ENCODE data around the gene S100A8.
A peak's percentile ranks its signal among the peaks of the same experiment; 100 is the strongest.

Gene S100A8

DNA sequence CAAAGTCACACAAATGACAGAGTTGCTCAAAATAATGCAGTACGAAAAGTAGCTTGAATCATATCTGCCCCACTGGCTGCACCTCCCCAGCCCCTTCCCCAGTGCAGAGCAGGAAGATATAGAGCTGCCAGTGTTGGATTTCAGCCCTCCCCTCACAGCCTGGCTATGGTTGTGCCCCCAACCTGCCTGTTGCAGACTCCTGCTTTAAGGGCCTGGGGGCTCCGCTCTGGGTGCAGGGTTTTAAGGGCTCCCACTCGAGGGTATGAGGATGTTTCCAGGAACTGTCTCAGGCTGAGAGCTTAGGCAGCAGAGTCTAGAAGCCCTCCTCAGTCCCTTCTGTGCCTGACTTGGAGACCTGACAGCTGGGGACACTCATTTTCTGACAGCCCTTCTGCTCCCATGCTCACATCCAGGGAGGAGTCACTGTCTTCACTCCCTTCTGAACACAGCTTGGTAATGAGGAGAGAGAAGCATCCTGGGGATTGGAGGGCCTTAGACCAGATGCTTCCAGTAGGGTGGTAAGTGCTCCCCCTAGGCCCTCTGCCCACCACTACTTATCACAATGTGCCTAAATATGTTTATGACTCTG, 28.6 kb downstream of the S100A8 start:
- DNase-seq (ENCODE audit: low read depth, low spot score): no peak

DNA sequence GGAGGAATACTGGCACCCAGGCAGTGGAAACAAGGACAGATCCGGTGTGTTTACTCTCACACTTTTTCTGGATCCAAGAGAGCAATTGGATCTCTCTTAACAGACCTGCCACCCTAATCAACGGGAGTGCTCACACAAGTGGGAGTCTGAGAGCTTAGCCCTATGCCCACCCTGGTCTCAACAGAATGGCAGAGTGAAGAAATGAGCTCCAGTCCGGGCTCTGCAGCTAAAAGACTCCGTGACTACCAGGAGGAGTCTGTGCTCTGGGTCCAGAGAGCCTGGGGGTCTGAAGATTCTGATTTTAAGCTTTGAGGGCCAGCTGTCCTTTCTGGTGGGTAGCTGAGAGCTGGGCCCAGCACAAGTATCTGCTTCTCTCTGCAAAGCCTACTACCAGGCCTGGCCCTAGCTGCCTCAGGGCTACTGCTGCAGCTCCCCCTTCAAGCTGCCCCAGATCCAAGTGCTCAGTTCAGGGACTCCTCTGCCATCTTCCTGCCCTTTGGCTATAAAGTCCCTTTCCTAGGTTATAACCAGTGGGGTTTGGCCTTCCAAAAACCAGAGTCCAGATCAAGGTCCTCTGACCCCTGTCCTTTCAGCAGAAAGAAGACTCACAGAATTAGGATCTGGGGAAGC, 29.3 kb downstream of the S100A8 start:
- DNase-seq (ENCODE audit: low read depth, low spot score): no peak

DNA sequence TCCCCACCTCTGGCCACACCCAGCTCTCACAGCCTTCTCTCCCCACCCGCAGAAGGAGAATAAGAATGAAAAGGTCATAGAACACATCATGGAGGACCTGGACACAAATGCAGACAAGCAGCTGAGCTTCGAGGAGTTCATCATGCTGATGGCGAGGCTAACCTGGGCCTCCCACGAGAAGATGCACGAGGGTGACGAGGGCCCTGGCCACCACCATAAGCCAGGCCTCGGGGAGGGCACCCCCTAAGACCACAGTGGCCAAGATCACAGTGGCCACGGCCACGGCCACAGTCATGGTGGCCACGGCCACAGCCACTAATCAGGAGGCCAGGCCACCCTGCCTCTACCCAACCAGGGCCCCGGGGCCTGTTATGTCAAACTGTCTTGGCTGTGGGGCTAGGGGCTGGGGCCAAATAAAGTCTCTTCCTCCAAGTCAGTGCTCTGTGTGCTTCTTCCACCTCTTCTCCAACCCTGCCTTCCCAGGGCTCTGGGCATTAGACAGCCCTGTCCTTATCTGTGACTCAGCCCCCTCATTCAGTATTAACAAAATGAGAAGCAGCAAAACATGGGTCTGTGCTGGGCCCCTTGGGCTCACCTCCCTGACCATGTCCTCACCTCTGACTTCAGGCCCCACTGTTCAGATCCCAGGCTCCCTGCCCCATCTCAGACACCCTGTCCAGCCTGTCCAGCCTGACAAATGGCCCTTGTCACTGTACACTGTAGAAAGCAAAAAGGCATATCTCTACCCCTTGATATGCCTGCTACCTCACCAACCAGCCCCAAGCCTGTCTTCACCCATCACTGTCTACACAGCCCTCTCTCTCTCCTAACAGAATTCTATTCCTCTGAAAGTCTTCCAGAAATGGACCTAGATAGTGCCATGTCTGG, 30.0 kb downstream of the S100A8 start:
- no peak for DNase-seq (ENCODE audit: low read depth, low spot score)

DNA sequence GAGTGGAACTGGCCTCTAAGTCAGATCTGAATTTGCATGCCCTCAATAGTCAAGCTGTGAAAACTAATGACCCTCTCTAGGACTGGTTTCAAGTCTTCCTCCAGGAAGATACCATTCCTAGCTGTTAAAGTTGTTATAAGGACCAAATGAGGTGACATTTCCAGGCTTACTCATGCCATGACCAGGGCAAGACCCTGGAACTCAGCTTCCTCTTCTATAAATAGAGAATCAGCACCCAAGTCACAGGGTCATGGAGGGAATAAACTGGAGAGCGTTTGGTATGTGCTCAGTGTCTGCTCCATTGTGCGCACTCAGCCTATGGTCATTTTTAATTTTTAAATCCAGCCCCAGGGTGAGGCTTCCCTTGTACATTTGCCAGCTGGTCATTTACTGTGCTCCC, 30.7 kb downstream of the S100A8 start:
- DNase-seq (ENCODE audit: low read depth, low spot score): no peak

GRCh38 chr1:153359241-153359640, 31.6 kb downstream of the S100A8 start:
- DNase-seq (ENCODE audit: low read depth, low spot score): no peak

GRCh38 chr1:153358691-153358975, 32.2 kb downstream of the S100A8 start:
- DNase-seq (ENCODE audit: low read depth, low spot score): no peak

DNA sequence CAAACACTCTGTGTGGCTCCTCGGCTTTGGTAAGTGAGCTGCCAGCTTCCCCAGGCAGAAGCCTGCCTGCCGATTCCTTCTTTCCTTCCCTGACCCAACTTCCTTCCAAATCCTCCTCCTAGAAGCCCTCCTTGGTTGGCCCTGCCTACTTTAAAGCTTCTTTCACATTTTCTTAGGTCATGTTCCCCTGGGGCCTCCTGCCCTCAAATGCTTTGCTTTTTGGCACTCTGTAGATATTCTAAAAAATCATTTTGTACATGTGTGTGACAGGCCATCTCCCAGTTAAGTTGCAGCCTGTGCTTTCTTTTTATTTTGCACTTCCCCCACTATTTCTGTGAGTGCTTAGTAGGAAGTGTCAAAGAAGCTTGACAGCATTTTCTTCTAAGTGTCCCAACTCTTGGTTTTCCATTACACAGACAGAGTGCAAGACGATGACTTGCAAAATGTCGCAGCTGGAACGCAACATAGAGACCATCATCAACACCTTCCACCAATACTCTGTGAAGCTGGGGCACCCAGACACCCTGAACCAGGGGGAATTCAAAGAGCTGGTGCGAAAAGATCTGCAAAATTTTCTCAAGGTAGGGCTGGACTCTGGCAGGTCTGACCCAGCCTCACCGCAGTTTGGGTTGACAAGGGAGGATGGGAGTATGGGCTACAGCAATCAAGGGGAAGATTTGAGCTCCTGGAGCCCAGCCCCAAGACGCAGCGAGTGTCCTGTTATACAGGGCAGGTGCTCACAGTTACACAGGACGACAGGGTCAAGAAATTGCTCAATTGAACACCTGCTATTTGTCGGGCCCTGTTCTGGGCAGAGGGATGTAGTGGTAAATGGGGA, 32.8 kb downstream of the S100A8 start, which contains the start of gene S100A9:
S100A9 (plus strand) TSS at position 2 of the 838 bp plus-strand sequence; CDS start at position 432, 430 bp downstream.
- DNase-seq (ENCODE audit: low read depth, low spot score): no peak

- DNase-seq (ENCODE audit: low read depth, low spot score): no peak
Observed at GRCh38 chr1:153357076-153357852, 33.6 kb downstream of the S100A8 start.

DNA sequence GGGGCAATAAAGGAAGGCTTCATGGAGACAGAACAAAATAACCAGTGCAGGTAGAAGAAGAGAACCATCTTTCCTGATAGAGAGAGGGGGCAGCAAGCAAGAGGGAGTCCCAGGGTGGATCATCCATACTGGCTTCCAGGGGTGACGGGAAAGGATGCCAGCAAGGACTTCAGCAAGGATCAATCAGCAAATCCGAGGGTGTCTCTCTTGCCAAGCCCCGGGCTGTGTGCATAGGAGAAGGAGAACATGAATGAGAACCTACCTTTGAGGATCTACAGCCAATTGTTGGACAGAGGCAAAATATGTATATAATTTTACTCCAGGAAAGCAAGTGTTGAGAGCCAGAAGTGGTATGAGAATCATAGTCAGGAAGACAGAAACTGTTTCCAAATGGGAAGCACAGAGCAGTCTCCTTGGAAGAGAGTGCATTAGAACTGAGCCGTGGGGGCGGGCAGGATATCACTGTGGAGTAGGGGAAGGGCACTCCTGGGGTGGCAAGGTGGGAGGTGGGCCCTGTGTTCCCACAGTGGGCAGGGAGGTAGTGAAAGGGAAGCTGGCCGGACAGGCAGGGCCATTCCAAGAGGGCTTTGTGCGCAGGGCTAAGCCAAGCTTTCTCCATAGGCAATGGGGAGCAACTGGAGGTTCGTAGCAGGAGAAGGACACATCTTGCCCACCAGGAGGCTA, 34.3 kb downstream of the S100A8 start:
- no peak for DNase-seq (ENCODE audit: low read depth, low spot score)

- DNase-seq (ENCODE audit: low read depth, low spot score): peak; percentile 81
Observed at GRCh38 chr1:153355445-153356071, 35.3 kb downstream of the S100A8 start.

DNA sequence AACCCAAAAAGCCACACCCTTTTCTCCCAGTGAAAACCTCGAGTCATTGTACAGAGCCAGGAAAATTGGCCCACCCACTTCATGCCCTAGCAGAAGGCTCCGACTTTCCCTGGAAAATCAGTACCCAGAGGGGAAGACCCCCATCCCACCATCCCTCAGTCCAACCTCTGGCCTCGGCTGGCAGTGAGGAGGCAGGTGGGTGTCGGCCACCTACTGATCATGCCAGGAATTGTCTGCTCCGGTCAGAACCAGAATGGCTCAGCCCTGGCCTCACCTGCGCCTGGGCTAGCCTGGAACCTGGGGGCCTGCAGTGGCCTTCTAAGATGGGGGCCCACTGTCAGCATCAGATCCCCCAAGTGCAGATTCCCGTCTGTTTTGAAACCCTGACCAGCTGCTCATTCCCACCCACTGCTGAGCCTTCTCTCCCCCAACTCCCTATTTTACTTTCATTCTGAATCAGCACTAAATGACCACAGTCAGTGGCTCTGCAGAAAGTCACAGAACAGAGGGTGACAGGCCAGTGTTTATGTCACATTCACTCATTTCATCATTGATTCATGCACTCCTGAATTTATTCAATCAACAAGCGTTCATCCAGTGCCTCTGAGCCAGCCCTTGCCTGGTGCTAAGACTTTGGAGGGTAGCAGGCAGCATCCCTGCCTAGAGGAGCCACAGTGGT, 36.2 kb downstream of the S100A8 start:
- DNase-seq (ENCODE audit: low read depth, low spot score): no peak

- DNase-seq (ENCODE audit: low read depth, low spot score): peak; percentile 39
Observed at GRCh38 chr1:153353226-153353947, 37.5 kb downstream of the S100A8 start.

DNA sequence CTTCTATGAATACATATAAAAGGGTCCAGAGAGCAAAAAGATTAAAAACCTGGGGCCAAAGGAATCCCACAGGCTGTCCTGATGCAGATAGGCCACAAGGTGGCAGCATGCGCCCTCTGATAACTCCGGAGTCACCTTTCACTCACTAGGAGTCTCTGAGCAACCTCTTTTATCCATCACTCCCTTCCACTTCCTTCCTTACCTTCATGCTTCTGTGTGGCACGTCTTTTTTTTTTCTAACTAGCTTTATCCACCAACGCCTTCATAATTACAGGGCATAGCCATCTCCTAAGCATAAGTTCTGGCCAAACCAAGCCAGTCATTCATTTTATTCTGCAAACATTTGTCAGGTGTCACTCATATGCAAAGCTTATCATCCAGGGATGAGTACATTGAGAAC, 38.4 kb downstream of the S100A8 start:
- DNase-seq (ENCODE audit: low read depth, low spot score): peak; percentile 55

- DNase-seq (ENCODE audit: low read depth, low spot score): no peak
Observed at GRCh38 chr1:153350321-153350957, 40.4 kb downstream of the S100A8 start.

- no peak for DNase-seq (ENCODE audit: low read depth, low spot score)
Observed at GRCh38 chr1:153349363-153350320, 41.2 kb downstream of the S100A8 start.

DNA sequence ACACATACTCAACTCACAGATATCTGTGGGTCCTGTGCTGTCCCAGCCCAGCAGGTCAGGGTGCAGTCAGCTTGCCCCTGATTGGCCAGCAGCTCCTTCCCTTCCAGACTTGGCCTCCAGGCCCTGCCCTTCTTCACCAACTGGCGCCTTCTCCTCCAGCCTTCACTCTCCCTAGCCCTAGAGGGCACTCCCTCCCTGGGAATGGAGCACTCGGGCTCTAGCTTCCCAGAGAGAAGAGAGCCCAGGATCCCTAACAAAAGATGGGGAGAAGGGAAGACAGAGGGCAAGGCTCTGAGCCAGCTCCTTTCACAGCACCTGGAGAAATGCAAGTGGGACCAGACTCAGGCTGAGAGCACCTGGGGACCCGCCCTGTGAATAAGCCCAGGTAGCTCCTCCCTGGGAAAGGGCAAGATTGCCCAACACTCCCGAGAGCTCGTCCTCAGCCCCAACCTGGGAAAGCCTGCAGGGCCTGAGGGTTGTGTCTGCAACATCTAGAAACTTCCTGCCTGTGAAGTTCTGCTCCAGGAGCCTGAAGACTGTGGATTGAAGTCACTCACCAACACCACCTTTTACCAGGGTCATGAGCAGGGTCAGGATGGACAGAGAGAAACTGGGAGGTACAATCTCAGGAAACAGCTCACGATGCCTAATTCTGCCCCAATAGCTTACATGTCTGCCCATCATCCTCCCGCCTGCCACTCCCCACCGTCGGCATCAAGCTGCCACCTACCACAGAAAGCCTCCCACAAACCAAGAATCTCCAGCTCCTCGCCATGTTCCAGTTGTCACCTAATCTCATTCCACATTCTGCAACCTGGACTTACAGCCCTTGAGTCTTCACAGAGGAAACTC, 42.1 kb downstream of the S100A8 start, which contains the start of gene PGLYRP4:
PGLYRP4 (minus strand) TSS at position 331 of the 852 bp plus-strand sequence. CDS start 909 bp downstream, outside the sequence.
- no peak for DNase-seq (ENCODE audit: low read depth, low spot score)

All from ELF-1 (cell line).